NCI-H2171 treated with DMSO at 0.1 percent for 48 hours (cell line): Measurements from ENCODE around the gene SPOP.

Experiments used
- DNase-seq: peaks from one replicate; lab custom pipeline; 2025; lab: John Stamatoyannopoulos, UW

The SPOP gene

DNA sequence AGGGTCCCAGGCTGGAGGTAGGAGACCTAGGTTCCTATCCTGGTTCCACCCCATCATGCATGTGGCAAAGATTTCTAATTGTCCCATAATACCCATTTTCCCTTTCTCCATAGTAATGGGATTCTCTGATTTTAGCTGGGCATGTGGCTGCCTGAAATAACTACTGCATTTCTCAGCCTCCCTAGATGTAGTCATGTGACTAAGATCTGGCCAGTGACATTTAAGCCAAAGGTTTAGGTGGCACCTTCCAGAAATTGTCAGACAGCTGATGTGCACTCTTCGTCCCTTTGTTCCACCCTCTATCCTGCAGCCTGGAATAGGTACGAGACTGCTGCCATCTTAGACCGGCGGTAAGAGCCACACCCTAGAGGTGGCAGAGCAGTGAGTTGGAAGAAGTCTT is 94.0 kb downstream of the SPOP start:
- DNase-seq: no peak

- DNase-seq: no peak
Observed at GRCh38 chr17:49583226-49583625, 94.7 kb downstream of the SPOP start.

DNA sequence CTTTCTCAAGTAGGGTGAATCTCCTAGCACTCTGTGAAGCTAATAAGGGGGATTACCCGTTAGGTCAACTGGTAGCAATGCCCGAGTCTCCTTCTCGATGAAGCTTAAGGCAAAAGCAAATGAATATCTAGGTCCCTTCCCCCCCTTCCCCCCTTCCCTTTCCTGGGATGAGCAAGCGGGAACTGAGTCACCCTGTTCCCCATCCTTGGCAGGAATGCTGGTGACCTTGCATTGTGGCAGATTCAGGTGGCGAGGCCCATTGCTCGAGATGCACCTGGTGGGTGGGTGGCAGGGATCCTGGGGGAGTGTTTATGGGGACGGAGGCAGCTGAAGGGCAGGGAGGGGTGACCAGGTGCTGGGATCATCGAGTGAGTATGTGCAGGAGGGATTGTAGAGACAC is 95.1 kb downstream of the SPOP start:
- no peak for DNase-seq

DNA sequence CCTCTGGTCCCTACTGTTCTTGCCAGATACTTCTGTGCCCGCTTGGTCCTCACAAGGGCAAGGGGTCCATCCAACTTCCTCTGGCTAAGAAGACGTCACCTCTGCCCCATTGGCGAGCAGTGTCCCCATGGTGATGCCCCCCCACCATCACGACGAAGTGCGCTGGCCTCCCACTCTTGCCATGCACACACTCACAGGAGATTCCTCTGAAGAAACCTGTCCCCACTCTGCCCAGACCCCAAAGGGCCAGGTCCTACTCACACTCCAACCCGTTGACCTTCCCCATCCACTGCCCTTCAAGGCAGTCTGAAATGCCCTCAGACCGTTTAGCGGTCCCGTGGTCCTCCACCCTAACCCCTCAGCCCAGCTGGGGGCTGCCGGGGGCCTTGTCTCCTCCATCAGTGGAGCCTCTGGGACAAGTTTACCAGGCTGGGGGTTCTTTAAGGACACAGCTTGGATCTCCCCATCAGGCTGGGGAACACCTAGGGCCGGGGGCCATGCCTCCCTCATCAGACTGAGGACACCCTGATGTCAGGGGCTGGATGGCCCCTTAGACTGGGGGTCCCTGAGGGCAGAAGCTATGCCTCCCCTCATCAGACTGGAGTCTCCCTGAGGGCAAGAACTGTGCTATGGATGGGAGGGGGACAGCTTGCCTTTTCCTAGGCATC is 95.7 kb downstream of the SPOP start:
- DNase-seq: no peak

- DNase-seq: peak; percentile 86
Observed at GRCh38 chr17:49581648-49581998, 96.3 kb downstream of the SPOP start.

DNA sequence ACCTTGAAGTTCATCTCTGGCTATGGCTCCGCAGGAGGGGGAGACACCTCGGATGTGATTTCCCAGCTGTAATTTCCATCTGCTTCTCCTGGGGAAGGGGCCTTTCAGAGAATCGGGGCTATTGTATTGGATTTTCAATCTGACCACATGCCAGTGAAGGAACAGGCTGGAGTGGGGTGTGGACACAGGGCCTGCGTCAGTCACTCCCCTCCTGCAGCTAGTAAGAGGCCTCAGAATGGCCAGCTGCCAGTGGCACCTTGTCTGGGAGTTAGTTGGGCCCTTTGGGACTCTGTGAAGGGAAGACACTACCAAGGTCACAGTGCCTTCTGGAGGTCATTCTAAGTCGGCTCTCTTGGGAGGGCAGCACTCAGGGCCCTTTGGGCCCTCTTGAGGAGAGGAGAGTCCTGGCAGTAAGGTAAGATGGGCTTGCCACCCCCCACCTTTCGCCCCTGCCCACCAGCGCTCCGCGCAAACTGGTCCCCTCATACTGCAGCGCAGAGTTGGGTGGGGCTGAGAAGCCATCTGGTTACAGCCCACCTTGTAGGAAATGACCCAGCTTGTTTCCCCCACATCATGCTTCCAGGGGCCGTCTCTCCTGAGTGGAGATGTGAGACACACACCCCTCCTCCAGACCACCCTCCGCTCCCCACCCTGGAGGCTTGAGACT is 96.8 kb downstream of the SPOP start:
- DNase-seq: peak; percentile 45

DNA sequence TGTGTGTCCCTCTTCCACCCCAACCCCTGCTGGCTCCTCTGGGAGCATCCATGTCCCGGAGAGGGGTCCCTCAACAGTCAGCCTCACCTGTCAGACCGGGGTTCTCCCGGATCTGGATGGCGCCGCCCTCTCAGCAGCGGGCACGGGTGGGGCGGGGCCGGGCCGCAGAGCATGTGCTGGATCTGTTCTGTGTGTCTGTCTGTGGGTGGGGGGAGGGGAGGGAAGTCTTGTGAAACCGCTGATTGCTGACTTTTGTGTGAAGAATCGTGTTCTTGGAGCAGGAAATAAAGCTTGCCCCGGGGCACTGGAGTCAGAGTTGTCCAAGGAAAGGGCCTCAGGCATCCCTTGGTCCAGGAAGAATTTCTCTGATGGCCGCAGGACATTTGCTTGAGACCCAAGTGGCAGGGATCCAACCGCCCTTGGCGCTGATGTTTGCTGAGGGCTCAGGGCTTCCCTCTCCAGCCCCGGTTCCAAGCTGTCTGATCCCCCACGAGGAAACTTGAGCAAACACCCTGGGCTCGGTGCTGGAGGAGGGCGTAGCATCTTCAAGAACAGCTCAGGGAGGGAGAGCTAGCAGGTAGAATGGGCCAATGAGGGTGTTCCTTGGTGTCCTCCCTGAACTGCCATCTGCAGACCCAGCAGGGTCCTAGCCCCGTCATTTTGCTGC is 97.7 kb downstream of the SPOP start:
- no peak for DNase-seq

DNA sequence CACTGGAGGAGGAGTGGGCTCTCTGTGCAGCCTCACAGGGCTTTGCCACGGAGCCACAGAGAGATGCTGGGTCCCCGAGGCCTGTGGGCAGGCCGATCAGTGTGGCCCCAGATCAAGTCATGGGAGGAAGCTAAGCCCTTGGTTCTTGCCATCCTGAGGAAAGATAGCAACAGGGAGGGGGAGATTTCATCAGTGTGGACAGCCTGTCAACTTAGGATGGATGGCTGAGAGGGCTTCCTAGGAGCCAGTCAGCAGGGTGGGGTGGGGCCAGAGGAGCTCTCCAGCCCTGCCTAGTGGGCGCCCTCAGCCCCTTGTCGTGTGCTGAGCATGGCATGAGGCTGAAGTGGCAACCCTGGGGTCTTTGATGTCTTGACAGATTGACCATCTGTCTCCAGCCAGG is 98.4 kb downstream of the SPOP start:
- no peak for DNase-seq

DNA sequence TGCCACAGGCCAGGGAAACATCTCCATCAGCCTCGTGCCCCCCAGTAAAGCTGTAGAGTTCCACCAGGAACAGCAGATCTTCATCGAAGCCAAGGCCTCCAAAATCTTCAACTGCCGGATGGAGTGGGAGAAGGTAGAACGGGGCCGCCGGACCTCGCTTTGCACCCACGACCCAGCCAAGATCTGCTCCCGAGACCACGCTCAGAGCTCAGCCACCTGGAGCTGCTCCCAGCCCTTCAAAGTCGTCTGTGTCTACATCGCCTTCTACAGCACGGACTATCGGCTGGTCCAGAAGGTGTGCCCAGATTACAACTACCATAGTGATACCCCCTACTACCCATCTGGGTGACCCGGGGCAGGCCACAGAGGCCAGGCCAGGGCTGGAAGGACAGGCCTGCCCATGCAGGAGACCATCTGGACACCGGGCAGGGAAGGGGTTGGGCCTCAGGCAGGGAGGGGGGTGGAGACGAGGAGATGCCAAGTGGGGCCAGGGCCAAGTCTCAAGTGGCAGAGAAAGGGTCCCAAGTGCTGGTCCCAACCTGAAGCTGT is 98.9 kb downstream of the SPOP start:
- DNase-seq: no peak

- DNase-seq: no peak
Observed at GRCh38 chr17:49578414-49578813, 99.5 kb downstream of the SPOP start.

DNA sequence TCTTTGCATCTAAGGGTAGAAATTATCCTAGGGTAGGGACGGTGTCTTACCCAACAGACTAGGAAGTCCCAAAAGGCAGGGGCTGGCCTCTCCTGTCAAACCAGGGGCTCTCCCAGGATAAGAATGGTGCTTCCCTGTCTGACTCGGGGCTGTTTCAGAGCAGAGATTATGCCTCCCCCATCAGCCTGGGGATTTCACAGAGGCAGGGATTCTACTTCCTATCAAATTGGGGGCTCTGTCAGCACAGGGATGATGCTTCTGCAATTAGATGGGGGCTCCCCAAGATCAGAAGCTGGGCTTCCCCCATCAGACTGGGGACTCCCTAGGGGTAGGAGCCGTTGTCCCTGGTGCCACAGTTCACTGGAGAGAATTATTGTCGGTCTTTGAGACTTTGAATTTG is 99.9 kb downstream of the SPOP start:
- no peak for DNase-seq

- no peak for DNase-seq
Observed at GRCh38 chr17:49577650-49577934, 100.3 kb downstream of the SPOP start.

- DNase-seq: no peak
Observed at GRCh38 chr17:49576917-49577649, 100.8 kb downstream of the SPOP start.

GRCh38 chr17:49576088-49576916 is 101.6 kb downstream of the SPOP start:
- peak; percentile 53 for DNase-seq

GRCh38 chr17:49575679-49576087 is 102.2 kb downstream of the SPOP start, which contains the start of gene NXPH3:
TSS of gene NXPH3 (plus strand) at chr17:49575871. CDS start at chr17:49576220, 349 bp downstream.
- DNase-seq: peak; percentile 74

GRCh38 chr17:49574945-49575678 is 102.8 kb downstream of the SPOP start:
- no peak for DNase-seq

DNA sequence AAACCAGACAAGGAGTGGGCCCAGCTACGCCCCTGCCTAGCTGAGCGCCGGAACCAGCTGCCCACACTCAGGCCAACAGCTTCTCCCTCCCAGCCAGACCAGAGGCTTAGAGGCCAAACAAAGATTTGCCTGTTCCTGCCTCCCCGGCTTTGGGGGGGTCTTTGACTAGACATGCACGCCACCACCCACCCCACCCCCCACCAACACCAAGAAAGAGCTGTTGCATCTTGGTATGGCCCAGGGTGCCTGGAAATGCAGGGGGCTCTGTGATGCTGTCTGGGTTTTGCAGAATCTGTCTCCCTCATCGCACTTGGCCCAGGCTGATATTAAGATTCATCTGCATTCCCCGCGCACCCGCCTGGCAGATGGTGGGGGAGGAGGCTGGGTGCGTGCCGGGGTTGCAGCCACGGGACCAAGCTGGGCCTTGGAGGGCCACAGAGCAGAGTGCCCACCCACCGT is 103.5 kb downstream of the SPOP start:
- DNase-seq: peak; percentile 40

- DNase-seq: no peak
Observed at GRCh38 chr17:49573510-49574322, 104.2 kb downstream of the SPOP start.

GRCh38 chr17:49572806-49573420 is 105.0 kb downstream of the SPOP start:
- DNase-seq: no peak

GRCh38 chr17:49572226-49572625 is 105.7 kb downstream of the SPOP start:
- DNase-seq: no peak
